Measurements from ENCODE around the gene ALKBH4.
A peak's percentile ranks its signal among the peaks of the same experiment; 100 is the strongest.
"Not testable (repeated sequence)": the region's sequence is repeated elsewhere in the genome, so short reads cannot be mapped to it uniquely, and the experiment has no call there.

ALKBH4 gene, protein sequence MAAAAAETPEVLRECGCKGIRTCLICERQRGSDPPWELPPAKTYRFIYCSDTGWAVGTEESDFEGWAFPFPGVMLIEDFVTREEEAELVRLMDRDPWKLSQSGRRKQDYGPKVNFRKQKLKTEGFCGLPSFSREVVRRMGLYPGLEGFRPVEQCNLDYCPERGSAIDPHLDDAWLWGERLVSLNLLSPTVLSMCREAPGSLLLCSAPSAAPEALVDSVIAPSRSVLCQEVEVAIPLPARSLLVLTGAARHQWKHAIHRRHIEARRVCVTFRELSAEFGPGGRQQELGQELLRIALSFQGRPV

DNA sequence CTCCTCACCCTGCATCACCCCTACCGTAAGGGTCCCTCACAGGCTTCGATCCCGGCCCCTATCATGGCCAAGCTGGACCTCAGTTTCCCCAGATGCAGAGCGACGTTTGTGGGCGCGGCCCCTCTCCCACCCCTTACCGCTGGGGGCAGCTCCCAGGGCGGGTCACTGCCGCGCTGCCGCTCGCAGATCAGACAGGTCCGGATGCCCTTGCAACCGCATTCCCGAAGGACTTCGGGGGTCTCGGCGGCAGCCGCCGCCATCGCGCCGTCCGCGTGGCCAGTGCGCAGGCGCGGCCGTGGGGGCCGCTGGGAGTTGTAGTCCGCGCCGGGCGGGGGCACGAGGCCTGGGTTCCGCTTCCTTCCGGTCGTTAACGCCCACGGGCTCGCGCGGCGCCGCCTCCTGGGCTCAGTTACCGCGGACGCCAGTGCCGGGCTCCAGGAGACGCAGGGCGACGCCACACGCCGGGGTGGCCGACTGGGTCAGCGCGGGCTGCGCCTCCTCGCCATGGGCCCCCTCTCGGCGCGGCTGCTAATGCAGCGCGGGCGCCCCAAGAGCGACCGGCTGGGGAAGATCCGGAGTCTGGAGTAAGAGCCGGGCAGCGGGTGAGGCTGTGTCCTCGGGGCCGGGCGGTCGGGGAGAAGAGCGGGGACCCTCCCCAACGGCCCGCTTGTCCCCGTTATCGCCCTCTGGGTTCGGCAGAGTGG, at the start of gene ALKBH4, which contains the start of gene LRWD1:
TSS of gene ALKBH4 (minus strand) at position 287 of the 704 bp plus-strand sequence. CDS start at position 260, 27 bp downstream.
TSS of gene LRWD1 (plus strand) at position 408 of the 704 bp plus-strand sequence. CDS start at position 505, 97 bp downstream.
- Histone ChIP-seq H3K4me1 (peaks cover 10% of the 10 kb centered on the region), H3K36me3 (ENCODE audit: control insufficient read depth, insufficient read depth, low read length) (no peaks in the 10 kb centered on the region), H3K79me2 (peaks cover 19% of the 10 kb centered on the region), H3K27ac (peak within 1 kb of the TSS; percentile 65), H3K9ac (no peak within 1 kb of the TSS), H3K4me3 (ENCODE audit: low read depth, low read length) (peak within 1 kb of the TSS; percentile 99), H3K4me2 (ENCODE audit: low read length) (peak within 1 kb of the TSS; percentile 96), H3K27me3 (ENCODE audit: control insufficient read depth, insufficient read depth, low read length) (no peaks in the 10 kb centered on the region), H3K9me3 (ENCODE audit: control insufficient read depth, low read length) (no peaks in the 10 kb centered on the region), H2AFZ (peak within 1 kb of the TSS; percentile 93)
- no peak for TF ChIP-seq CTCF (IDR thresholded peaks at IDR 0.05)

- not testable (repeated sequence) for H3K4me3 ChIP-seq (ENCODE audit: low read depth, low read length); H3K9ac ChIP-seq
Observed at GRCh38 chr7:102512642-102513221, 48.1 kb upstream of the ALKBH4 start.

GRCh38 chr7:102511860-102512522, 47.3 kb upstream of the ALKBH4 start:
- not testable (repeated sequence) for H3K27me3 ChIP-seq (ENCODE audit: control insufficient read depth, insufficient read depth, low read length); H3K9ac ChIP-seq; H3K79me2 ChIP-seq; H3K36me3 ChIP-seq (ENCODE audit: control insufficient read depth, insufficient read depth, low read length); H3K9me3 ChIP-seq (ENCODE audit: control insufficient read depth, low read length); H3K4me2 ChIP-seq (ENCODE audit: low read length); H3K4me1 ChIP-seq; H2AFZ ChIP-seq; H3K4me3 ChIP-seq (ENCODE audit: low read depth, low read length); H3K27ac ChIP-seq

More at GRCh38 chr7:102512642-102513221, 48.1 kb upstream of the ALKBH4 start:
- H3K79me2 ChIP-seq; H3K9me3 ChIP-seq (ENCODE audit: control insufficient read depth, low read length); H3K36me3 ChIP-seq (ENCODE audit: control insufficient read depth, insufficient read depth, low read length); H2AFZ ChIP-seq; H3K4me2 ChIP-seq (ENCODE audit: low read length); H3K4me1 ChIP-seq; H3K27me3 ChIP-seq (ENCODE audit: control insufficient read depth, insufficient read depth, low read length): not testable (repeated sequence)
- peak overlapping the region; percentile 60 for H3K27ac ChIP-seq

DNA sequence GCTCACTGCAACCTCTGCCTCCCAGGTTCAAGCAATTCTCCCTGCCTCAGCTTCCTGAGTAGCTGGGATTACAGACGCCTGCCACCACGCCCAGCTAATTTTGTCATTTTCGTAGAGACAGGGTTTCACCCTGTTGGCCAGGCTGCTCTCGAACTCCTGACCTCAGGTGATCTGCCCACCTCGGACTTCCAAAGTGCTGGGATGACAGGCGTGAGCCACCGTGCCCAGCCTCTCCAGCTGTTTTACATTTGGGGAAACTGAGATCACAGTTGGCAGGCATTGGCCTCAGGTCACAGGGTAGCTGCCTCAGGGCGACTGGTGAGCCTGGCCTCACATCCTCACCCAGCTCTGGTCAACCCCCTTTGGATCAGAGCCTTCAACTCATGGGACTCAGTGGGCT, 45.9 kb upstream of the ALKBH4 start:
- not testable (repeated sequence) for H3K4me1 ChIP-seq; H3K4me2 ChIP-seq (ENCODE audit: low read length); H2AFZ ChIP-seq; H3K79me2 ChIP-seq; H3K36me3 ChIP-seq (ENCODE audit: control insufficient read depth, insufficient read depth, low read length); H3K27ac ChIP-seq; H3K27me3 ChIP-seq (ENCODE audit: control insufficient read depth, insufficient read depth, low read length); H3K9me3 ChIP-seq (ENCODE audit: control insufficient read depth, low read length); H3K9ac ChIP-seq; H3K4me3 ChIP-seq (ENCODE audit: low read depth, low read length)

DNA sequence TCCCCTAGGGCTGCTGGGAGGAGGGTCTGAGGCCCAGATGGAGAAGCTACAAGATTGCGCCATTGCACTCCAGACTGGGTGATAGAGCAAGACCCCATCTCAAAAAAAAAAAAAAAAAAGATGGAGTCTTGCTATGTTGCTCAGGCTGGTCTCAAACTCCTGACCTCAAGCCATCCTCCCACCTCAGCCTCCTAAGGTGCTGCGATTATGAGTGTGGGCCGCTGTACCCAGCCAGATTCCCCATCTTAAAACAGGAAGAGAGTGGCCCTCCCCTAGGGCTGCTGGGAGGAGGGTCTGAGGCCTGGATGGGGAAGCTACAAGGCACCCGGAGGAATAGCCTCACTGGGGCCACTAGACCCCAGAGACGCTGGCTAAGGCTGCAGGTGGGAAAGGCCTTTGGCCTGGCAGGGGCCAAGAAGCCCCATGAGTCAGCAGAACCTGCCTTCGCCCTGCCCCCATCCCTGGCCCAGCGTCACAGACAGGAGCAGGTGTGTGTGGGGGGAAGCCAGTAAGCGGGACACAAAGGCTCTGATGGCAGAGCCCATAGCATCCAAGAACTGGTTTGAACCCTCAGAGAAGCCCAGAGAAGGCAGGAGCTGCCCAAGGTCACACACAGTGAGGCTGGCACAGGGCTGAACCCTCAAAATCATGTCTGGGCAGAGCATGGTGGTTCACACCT, 42.9 kb upstream of the ALKBH4 start:
- not testable (repeated sequence) for H2AFZ ChIP-seq; H3K4me2 ChIP-seq (ENCODE audit: low read length); H3K27me3 ChIP-seq (ENCODE audit: control insufficient read depth, insufficient read depth, low read length); H3K9ac ChIP-seq; H3K9me3 ChIP-seq (ENCODE audit: control insufficient read depth, low read length); H3K79me2 ChIP-seq; H3K4me3 ChIP-seq (ENCODE audit: low read depth, low read length); H3K4me1 ChIP-seq; H3K27ac ChIP-seq; H3K36me3 ChIP-seq (ENCODE audit: control insufficient read depth, insufficient read depth, low read length)

- H3K4me1 ChIP-seq; H3K79me2 ChIP-seq; H3K27me3 ChIP-seq (ENCODE audit: control insufficient read depth, insufficient read depth, low read length); H3K9ac ChIP-seq; H3K4me2 ChIP-seq (ENCODE audit: low read length); H3K9me3 ChIP-seq (ENCODE audit: control insufficient read depth, low read length); H3K36me3 ChIP-seq (ENCODE audit: control insufficient read depth, insufficient read depth, low read length); H2AFZ ChIP-seq; H3K4me3 ChIP-seq (ENCODE audit: low read depth, low read length); H3K27ac ChIP-seq: not testable (repeated sequence)
Observed at GRCh38 chr7:102505298-102506185, 40.9 kb upstream of the ALKBH4 start.

- H3K36me3 ChIP-seq (ENCODE audit: control insufficient read depth, insufficient read depth, low read length); H3K4me3 ChIP-seq (ENCODE audit: low read depth, low read length); H3K9ac ChIP-seq; H3K4me2 ChIP-seq (ENCODE audit: low read length); H3K27me3 ChIP-seq (ENCODE audit: control insufficient read depth, insufficient read depth, low read length); H2AFZ ChIP-seq; H3K79me2 ChIP-seq; H3K9me3 ChIP-seq (ENCODE audit: control insufficient read depth, low read length); H3K27ac ChIP-seq; H3K4me1 ChIP-seq: not testable (repeated sequence)
Observed at GRCh38 chr7:102503141-102503540, 38.5 kb upstream of the ALKBH4 start.

- not testable (repeated sequence) for H3K4me3 ChIP-seq (ENCODE audit: low read depth, low read length); H3K4me1 ChIP-seq; H3K36me3 ChIP-seq (ENCODE audit: control insufficient read depth, insufficient read depth, low read length); H3K9ac ChIP-seq; H3K9me3 ChIP-seq (ENCODE audit: control insufficient read depth, low read length); H3K27me3 ChIP-seq (ENCODE audit: control insufficient read depth, insufficient read depth, low read length); H3K79me2 ChIP-seq; H2AFZ ChIP-seq; H3K27ac ChIP-seq; H3K4me2 ChIP-seq (ENCODE audit: low read length)
Observed at GRCh38 chr7:102498321-102498720, 33.7 kb upstream of the ALKBH4 start.

DNA sequence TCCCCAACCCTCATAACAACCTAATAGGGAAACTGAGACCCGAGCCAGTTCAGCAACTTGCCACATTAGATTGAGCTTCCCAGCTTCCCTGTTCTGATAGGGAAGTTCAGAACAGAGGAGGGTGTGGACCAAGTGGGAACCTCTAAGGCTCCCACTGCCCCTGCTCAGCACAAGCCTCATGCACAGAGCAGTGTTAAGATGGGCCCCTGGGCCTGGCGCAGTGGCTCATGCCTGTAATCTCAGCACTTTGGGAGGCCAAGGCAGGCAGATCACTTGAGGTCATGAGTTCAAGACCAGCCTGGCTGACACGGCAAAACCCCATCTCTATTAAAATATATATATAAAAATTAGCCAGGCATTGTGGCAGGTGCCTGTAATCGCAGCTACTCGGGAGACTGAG, 32.6 kb upstream of the ALKBH4 start:
- not testable (repeated sequence) for H3K4me2 ChIP-seq (ENCODE audit: low read length); H3K27me3 ChIP-seq (ENCODE audit: control insufficient read depth, insufficient read depth, low read length); H3K4me1 ChIP-seq; H3K9me3 ChIP-seq (ENCODE audit: control insufficient read depth, low read length); H3K4me3 ChIP-seq (ENCODE audit: low read depth, low read length); H3K9ac ChIP-seq; H3K79me2 ChIP-seq; H3K36me3 ChIP-seq (ENCODE audit: control insufficient read depth, insufficient read depth, low read length); H2AFZ ChIP-seq; H3K27ac ChIP-seq
